Thoracic aorta endothelial cell (primary cell): ENCODE measurements around the gene CAMLG. TPM values are rescaled to one million over a fixed set of nuclear protein-coding genes. Genes with fewer than 3 reads are reported as not detected.

Source experiments
- small RNA-seq: library from RNA; depleted of rRNA; stranded (forward); fragments of <200 nt; gene quantifications from one replicate; pipeline ENCODE3, GENCODE V24; 2012
- total RNA-seq: library from RNA; depleted of rRNA; stranded (reverse); fragments of >200 nt; gene quantifications from 2 replicates; pipeline ENCODE4 v1.2.3, GENCODE V29; 2012

Gene CAMLG
- total RNA-seq, result 31.9 and 33.6 TPM in 2 replicates

DNA sequence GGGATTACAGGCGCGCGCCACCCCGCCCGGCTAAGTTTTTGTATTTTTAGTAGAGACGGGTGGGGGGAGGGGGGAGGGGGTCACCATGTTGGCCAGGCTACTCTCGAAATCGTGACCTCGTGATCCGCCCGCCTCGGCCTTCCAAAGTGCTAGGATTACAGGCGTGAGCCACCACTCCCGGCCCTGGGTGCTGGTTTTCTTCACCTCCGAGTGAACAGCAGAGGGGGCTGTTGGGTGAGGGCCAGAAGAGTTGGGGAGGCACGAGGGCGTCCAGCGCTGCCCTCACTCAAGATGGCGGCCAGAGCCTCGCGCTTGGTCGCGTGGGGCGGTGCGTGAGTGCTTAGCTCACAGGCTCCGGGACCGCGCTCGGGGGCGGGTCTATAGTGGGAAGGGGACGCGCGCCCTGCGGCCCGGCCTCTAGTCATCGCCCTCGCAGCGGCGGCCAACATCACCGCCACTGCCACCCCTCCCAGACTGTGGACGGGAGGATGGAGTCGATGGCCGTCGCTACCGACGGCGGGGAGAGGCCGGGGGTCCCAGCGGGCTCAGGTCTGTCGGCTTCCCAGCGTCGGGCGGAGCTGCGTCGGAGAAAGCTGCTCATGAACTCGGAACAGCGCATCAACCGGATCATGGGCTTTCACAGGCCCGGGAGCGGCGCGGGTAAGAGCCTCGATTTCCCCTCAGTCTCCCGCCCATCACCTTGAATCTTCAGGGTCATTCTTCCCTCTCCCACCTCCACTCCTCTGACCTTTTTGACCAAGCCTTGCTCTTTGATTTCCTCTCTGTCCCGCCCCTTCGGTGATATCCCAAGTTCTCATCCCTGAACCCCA lies at the start of gene CAMLG:
Gene CAMLG (plus strand): TSS at position 416 of the 830 bp plus-strand sequence. CDS start 73 bp downstream, at position 489.

DNA sequence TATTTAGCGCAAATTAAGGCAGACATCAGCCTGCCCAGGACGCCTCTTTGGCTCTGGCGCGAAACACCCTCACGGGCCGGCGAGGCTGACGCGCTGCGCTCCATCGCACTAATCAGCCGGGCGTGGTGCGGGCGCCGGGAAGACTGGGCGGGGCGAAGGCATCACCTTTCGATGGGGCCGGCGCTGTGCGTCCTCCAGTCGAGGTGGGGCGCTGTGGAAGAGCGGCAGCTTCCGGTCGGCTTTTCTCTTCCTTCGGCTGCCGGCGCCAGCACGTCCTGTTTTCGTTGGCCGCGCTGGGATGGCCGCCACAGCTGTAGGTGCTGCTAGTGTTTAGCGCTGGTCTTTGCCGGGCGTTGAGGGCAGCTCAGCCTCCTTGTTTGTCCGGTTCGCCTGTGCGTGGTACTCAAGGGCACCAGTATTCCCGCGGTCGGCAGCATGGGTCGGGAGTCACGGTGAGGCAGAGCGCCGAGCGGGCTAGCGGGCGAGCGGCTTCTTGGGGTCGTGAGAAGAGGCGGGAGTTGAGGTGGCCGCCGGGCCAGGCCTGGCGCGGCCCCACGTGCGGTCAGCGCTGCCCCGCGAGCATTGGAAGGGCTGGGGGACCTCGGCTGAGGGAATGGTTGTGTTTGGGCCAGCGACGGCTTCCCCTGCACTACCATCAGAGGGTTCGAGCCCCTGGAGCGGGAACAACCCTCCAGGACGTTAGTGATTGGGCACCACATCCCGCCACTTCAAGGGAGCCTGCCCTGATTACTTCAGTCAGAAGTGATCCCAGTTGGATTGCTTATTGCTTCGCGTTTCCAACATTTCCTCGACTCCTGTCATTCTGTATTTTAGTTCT lies 20.4 kb downstream of the CAMLG start, which contains the start of gene DDX46:
Gene DDX46 (plus strand): TSS at position 276 of the 838 bp plus-strand sequence. CDS start 160 bp downstream, at position 436.

Small RNA genes within 50 kb of the gene (small RNA-seq; reads per million reads assigned to genes)
- gene RNU6-1164P, result not detected
- gene RNU6-757P, result not detected

Other genes starting within 250 kb of the CAMLG start
- gene JADE2, start 212.9 kb upstream of the CAMLG start, total RNA-seq, result 20.6 and 24.5 TPM in 2 replicates
- gene SAR1B, start 105.7 kb upstream of the CAMLG start, total RNA-seq, result 84.7 and 93.9 TPM in 2 replicates
- 51.3 and 51.5 TPM in 2 replicates for gene SEC24A, start 89.8 kb upstream of the CAMLG start, total RNA-seq
- 57.0 and 60.3 TPM in 2 replicates for gene DDX46, start 20.2 kb downstream of the CAMLG start, total RNA-seq
- 79.9 and 84.0 TPM in 2 replicates for gene C5orf24, start 107.4 kb downstream of the CAMLG start, total RNA-seq
- 61.6 and 67.1 TPM in 2 replicates for gene TXNDC15, start 135.8 kb downstream of the CAMLG start, total RNA-seq
- gene PCBD2, start 166.6 kb downstream of the CAMLG start, total RNA-seq, result 5.9 and 6.3 TPM in 2 replicates
- not detected in 2 replicates for gene CATSPER3, start 229.4 kb downstream of the CAMLG start, total RNA-seq